IMR-90 (cell line): Measurements from ENCODE around the gene SFT2D3. TPM values are rescaled to one million over a fixed set of nuclear protein-coding genes. Genes with fewer than 3 reads are reported as not detected.

ENCODE experiments used
- ATAC-seq: fragments of 200-7000 bp; cut with Tn5 transposase; 2 replicates; pipeline ENCODE4 v1.9.1; 2020; ENCODE audit warnings: low read depth, mild to moderate bottlenecking, moderate library complexity
- BruUV-seq: library from RNA; stranded (reverse); fragments of 400-500 nt; replicated peaks from 2 replicates; lab custom pipeline; 2021; lab: Mats Ljungman, UMichigan
- CTCF ChIA-PET: fragments of 300-600 bp; formaldehyde crosslinking; extraction: SDS; loops from one replicate; lab custom pipeline; 2021; ENCODE audit warnings: antibody characterized with exemption; lab: Yijun Ruan, JAX
- POLR2A ChIA-PET: fragments of 300-600 bp; sonication (Branson Sonifier 250); formaldehyde crosslinking; loops from one replicate; lab custom pipeline; 2022; ENCODE audit warnings: antibody characterized with exemption; ENCODE audit not compliant: unreplicated experiment; lab: Charles Lee
- DNase-seq: peaks from one replicate; pipeline ENCODE4 v3.0.0; 2013
- H2AFZ ChIP-seq: replicated peaks from 2 replicates; pipeline ENCODE3; 2013; ENCODE audit warnings: low read length, mild to moderate bottlenecking; ENCODE audit not compliant: poor library complexity
- H2AK5ac ChIP-seq: 2 replicates; pipeline ENCODE4 v1.6.1; 2013; ENCODE audit warnings: low read depth, low read length, inconsistent platforms
- H2AK9ac ChIP-seq: replicated peaks from 2 replicates; pipeline ENCODE3; 2013; ENCODE audit warnings: mild to moderate bottlenecking, low read depth, low read length, moderate library complexity; ENCODE audit not compliant: poor library complexity
- H2BK120ac ChIP-seq: 2 replicates; pipeline ENCODE4 v1.6.1; 2013; ENCODE audit warnings: low read depth, low read length, inconsistent platforms
- H2BK15ac ChIP-seq: 3 replicates; pipeline ENCODE4 v1.6.1; 2013; ENCODE audit warnings: low read depth, low read length, inconsistent platforms
- H2BK20ac ChIP-seq: 2 replicates; pipeline ENCODE4 v1.6.1; 2013; ENCODE audit warnings: low read depth, mild to moderate bottlenecking, inconsistent platforms, low read length, moderate library complexity
- H2BK5ac ChIP-seq: 2 replicates; pipeline ENCODE4 v1.6.1; 2013; ENCODE audit warnings: mild to moderate bottlenecking, low read depth, low read length, inconsistent platforms; ENCODE audit not compliant: poor library complexity, severe bottlenecking
- H3K14ac ChIP-seq: replicated peaks from 2 replicates; pipeline ENCODE4 v1.6.1; 2013; ENCODE audit warnings: low read depth, low read length, inconsistent platforms
- H3K18ac ChIP-seq: 2 replicates; pipeline ENCODE4 v1.6.1; 2013; ENCODE audit warnings: low read depth, low read length, control low read depth
- H3K23ac ChIP-seq: 2 replicates; pipeline ENCODE4 v1.6.1; 2013; ENCODE audit warnings: low read depth, low read length, inconsistent platforms
- H3K27ac ChIP-seq: 2 replicates; pipeline ENCODE4 v1.5.1; 2013; ENCODE audit warnings: mild to moderate bottlenecking, control low read depth, low read length; ENCODE audit not compliant: insufficient read depth
- H3K27me3 ChIP-seq: 2 replicates; pipeline ENCODE4 v1.6.1; 2013; ENCODE audit warnings: low read length; ENCODE audit not compliant: control insufficient read depth, insufficient read depth
- H3K36me3 ChIP-seq: 2 replicates; pipeline ENCODE4 v1.6.1; 2013; ENCODE audit warnings: low read length, mixed read lengths; ENCODE audit not compliant: control insufficient read depth, insufficient read depth
- H3K4ac ChIP-seq: 2 replicates; pipeline ENCODE4 v1.6.1; 2013; ENCODE audit warnings: low read depth, low read length, inconsistent platforms
- H3K4me1 ChIP-seq: 2 replicates; pipeline ENCODE4 v1.6.1; 2013; ENCODE audit warnings: low read length, mixed read lengths; ENCODE audit not compliant: control insufficient read depth, insufficient read depth
- H3K4me2 ChIP-seq: 2 replicates; pipeline ENCODE4 v1.6.1; 2013; ENCODE audit warnings: low read depth, mild to moderate bottlenecking, control low read depth, low read length, moderate library complexity
- H3K4me3 ChIP-seq: 2 replicates; pipeline ENCODE4 v1.5.1; 2013; ENCODE audit warnings: low read depth, mild to moderate bottlenecking, control low read depth, low read length, moderate library complexity; ENCODE audit not compliant: insufficient read depth
- H3K56ac ChIP-seq: 2 replicates; pipeline ENCODE4 v1.6.1; 2013; ENCODE audit warnings: low read length, inconsistent platforms; ENCODE audit not compliant: insufficient read depth; ENCODE audit errors: extremely low read depth
- H3K79me1 ChIP-seq, 2 experiments: 2 replicates each; pipeline ENCODE4 v1.6.1; 2013; ENCODE audit warnings: low read length in 2 of 2, inconsistent platforms in 1 of 2, low read depth in 1 of 2
- H3K9ac ChIP-seq: 2 replicates; pipeline ENCODE4 v1.6.1; 2013; ENCODE audit warnings: low read depth, low read length, control low read depth
- H3K9me1 ChIP-seq: 2 replicates; pipeline ENCODE4 v1.6.1; 2013; ENCODE audit warnings: low read length, inconsistent platforms; ENCODE audit not compliant: insufficient read depth
- H3K9me3 ChIP-seq: 2 replicates; pipeline ENCODE4 v1.6.1; 2013; ENCODE audit warnings: low read length; ENCODE audit not compliant: control insufficient read depth, insufficient read depth
- H4K20me1 ChIP-seq: 2 replicates; pipeline ENCODE4 v1.6.1; 2013; ENCODE audit warnings: low read length, inconsistent platforms; ENCODE audit not compliant: insufficient read depth
- H4K5ac ChIP-seq: 2 replicates; pipeline ENCODE4 v1.6.1; 2013; ENCODE audit warnings: mild to moderate bottlenecking, low read depth, low read length, control low read depth
- H4K8ac ChIP-seq, 2 experiments: 2 replicates each; pipeline ENCODE4 v1.6.1; 2013; ENCODE audit warnings: low read depth in 2 of 2, low read length in 2 of 2, control low read depth in 1 of 2, inconsistent platforms in 1 of 2
- H4K91ac ChIP-seq: 2 replicates; pipeline ENCODE4 v1.6.1; 2013; ENCODE audit warnings: low read depth, low read length, inconsistent platforms; ENCODE audit not compliant: insufficient read depth
- BHLHE40 ChIP-seq: fragments of 150-350 bp; IDR thresholded peaks from 2 replicates; pipeline ENCODE4 v1.6.1; 2016; ENCODE audit warnings: mild to moderate bottlenecking, low read depth, low read length
- CEBPB ChIP-seq: IDR thresholded peaks from 2 replicates; pipeline ENCODE4 v1.6.1; 2012; ENCODE audit warnings: low read depth, low read length, improper control_type of control experiment
- CHD1 ChIP-seq: IDR thresholded peaks from 2 replicates; pipeline ENCODE4 v1.6.1; 2012; ENCODE audit warnings: low read depth, low read length, improper control_type of control experiment
- FOS ChIP-seq: fragments of 150-350 bp; IDR thresholded peaks from 2 replicates; pipeline ENCODE4 v1.6.1; 2016; ENCODE audit warnings: low read depth, low read length
- MAFK ChIP-seq: IDR thresholded peaks from 2 replicates; pipeline ENCODE4 v1.6.1; 2012; ENCODE audit warnings: low read depth, low read length, improper control_type of control experiment
- MAZ ChIP-seq: IDR thresholded peaks from 2 replicates; pipeline ENCODE4 v1.6.1; 2012; ENCODE audit warnings: low read depth, mild to moderate bottlenecking, low read length, improper control_type of control experiment, moderate library complexity, borderline replicate concordance
- MXI1 ChIP-seq: IDR thresholded peaks from 2 replicates; pipeline ENCODE4 v1.6.1; 2012; ENCODE audit warnings: low read depth, mild to moderate bottlenecking, low read length, moderate library complexity, borderline replicate concordance
- NFE2L2 ChIP-seq: fragments of 150-350 bp; IDR thresholded peaks from 2 replicates; pipeline ENCODE4 v1.6.1; 2016; ENCODE audit warnings: low read depth, mild to moderate bottlenecking, low read length
- POLR2A ChIP-seq: IDR thresholded peaks from 2 replicates; pipeline ENCODE4 v1.6.1; 2012; ENCODE audit warnings: mild to moderate bottlenecking, low read depth, low read length
- RAD21 ChIP-seq: IDR thresholded peaks from 2 replicates; pipeline ENCODE4 v1.6.1; 2012; ENCODE audit warnings: low read length, improper control_type of control experiment
- RCOR1 ChIP-seq: IDR thresholded peaks from 2 replicates; pipeline ENCODE4 v1.6.1; 2012; ENCODE audit warnings: mild to moderate bottlenecking, low read length, improper control_type of control experiment; ENCODE audit not compliant: insufficient replicate concordance
- RFX5 ChIP-seq: IDR thresholded peaks from 2 replicates; pipeline ENCODE4 v1.8.0; 2012; ENCODE audit warnings: low read depth, mild to moderate bottlenecking, low read length, moderate library complexity
- SMC3 ChIP-seq: fragments of 150-350 bp; IDR thresholded peaks from 2 replicates; pipeline ENCODE4 v1.6.1; 2016; ENCODE audit warnings: low read depth, mild to moderate bottlenecking, antibody characterized with exemption, low read length, moderate library complexity
- WGBS, 2 experiments: methylation state at CpG; one replicate each; pipeline versions ENCODE4 v1.1.5 to v1.1.7; 2013; ENCODE audit warnings: missing lambda C conversion rate in 2 of 2; ENCODE audit not compliant: insufficient read length in 1 of 2; ENCODE audit errors: extremely low coverage in 2 of 2; 5-methylcytosine and 5-hydroxymethylcytosine counted together
- dilution Hi-C: fragments of 300-500 bp; cut with HindIII; formaldehyde crosslinking; loops from one replicate; pipeline ENCODE4 v1.14.3; 2018; ENCODE audit warnings: low sequenced_read_pairs; ENCODE audit not compliant: unreplicated experiment
- in situ Hi-C: fragments of 300-500 bp; cut with MboI; formaldehyde crosslinking; loops from 3 replicates; pipeline ENCODE4 v1.14.3; 2019; ENCODE audit warnings: low sequenced_read_pairs, inconsistent platforms, mixed read lengths
- intact Hi-C: fragments of 100-400 bp; cut with micrococcal nuclease; formaldehyde crosslinking; loops from 2 replicates; pipeline ENCODE4 v1.10.0; 2022
- polyA plus RNA-seq, 3 experiments: library from polyadenylated mRNA; depleted of rRNA; stranded (reverse); fragments of >200 nt; gene quantifications; 2 replicates each; pipeline ENCODE4 v1.2.3, GENCODE V29; 2012; ENCODE audit warnings: low replicate concordance in 1 of 3
- total RNA-seq: library from RNA; depleted of rRNA; stranded (reverse); fragments of >200 nt; gene quantifications from 2 replicates; pipeline ENCODE4 v1.2.3, GENCODE V29; 2012
- TF ChIP-seq, protein P1 (sequence below): fragments of 150-350 bp; IDR thresholded peaks from 2 replicates; pipeline ENCODE4 v1.6.1; 2016; ENCODE audit warnings: low read depth, mild to moderate bottlenecking, low read length, moderate library complexity, borderline replicate concordance
- TF ChIP-seq, protein P2 (sequence below): conservative IDR thresholded peaks from 2 replicates; pipeline ENCODE4 v1.5.1; 2012; ENCODE audit warnings: mild to moderate bottlenecking, low read depth, low read length, improper control_type of control experiment
- TF ChIP-seq, protein P3 (sequence below): fragments of 150-350 bp; IDR thresholded peaks from 2 replicates; pipeline ENCODE4 v1.6.1; 2017; ENCODE audit warnings: mild to moderate bottlenecking, antibody characterized with exemption, low read length, low read depth

SFT2D3 gene
- total and polyA plus RNA-seq, 2 of the 4 experiments (the other 2 are of a cell fraction) = 2.5 to 3.1 TPM

DNA sequence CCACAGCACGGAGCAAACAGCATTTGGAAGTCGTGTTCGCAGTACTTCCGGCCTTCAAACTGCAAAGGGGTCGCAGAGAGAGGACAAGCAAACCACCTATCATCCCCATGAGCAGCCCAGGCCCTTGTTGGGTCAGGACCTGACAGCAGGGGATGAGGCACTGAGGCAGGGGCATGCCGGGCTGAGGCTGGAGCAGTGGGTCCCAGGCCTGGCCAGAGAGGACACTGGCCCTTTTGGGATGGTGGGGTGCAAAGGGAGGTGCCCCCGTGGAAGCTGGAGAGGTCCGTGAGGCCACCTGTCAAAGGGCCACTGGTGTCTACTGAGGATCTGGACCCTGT lies 46.5 kb upstream of the SFT2D3 start:
- Histone ChIP-seq H3K4ac (no peak overlapping the region), H3K36me3 (peaks cover 18% of the 10 kb centered on the region), H3K27me3 (no peaks in the 10 kb centered on the region), H2BK5ac (no peak overlapping the region), H2BK15ac (no peak overlapping the region), H4K20me1 (peaks cover 35% of the 10 kb centered on the region), H3K56ac (no peak overlapping the region), H2BK120ac (no peak overlapping the region), H3K14ac (no peak overlapping the region), H4K5ac (no peak overlapping the region), H4K8ac (no peak overlapping the region), H3K23ac (no peak overlapping the region), H4K91ac (no peak overlapping the region), H3K9me3 (no peaks in the 10 kb centered on the region), H2AK9ac (no peak overlapping the region), H3K4me1 (no peaks in the 10 kb centered on the region), H2AK5ac (no peak overlapping the region), H2BK20ac (no peak overlapping the region), H3K9me1 (0 out of 2 replicates have a peak, but pooled peaks cover 10% of the 10 kb centered on the region), H3K18ac (no peak overlapping the region), H2AFZ (no peak overlapping the region), H3K27ac (no peak overlapping the region), H3K79me1 (peaks cover 6 to 26% of the 10 kb centered on the region in 2 experiments), H3K9ac (no peak overlapping the region), H3K4me2 (no peak overlapping the region), H3K4me3 (no peak overlapping the region)
- POLR2A ChIA-PET = no interaction called here
- in situ Hi-C loops = no loop called here
- BruUV-seq = no TSS peak
- CTCF ChIA-PET = no interaction called here
- TF ChIP-seq MAZ (no peak), MAFK (no peak), MXI1 (no peak), NFE2L2 (no peak), BHLHE40 (no peak), POLR2A (no peak), CEBPB (no peak), FOS (no peak), RAD21 (no peak), RFX5 (no peak), CHD1 (no peak), RCOR1 (no peak), SMC3 (no peak)
- TF ChIP-seq, protein P1, sequence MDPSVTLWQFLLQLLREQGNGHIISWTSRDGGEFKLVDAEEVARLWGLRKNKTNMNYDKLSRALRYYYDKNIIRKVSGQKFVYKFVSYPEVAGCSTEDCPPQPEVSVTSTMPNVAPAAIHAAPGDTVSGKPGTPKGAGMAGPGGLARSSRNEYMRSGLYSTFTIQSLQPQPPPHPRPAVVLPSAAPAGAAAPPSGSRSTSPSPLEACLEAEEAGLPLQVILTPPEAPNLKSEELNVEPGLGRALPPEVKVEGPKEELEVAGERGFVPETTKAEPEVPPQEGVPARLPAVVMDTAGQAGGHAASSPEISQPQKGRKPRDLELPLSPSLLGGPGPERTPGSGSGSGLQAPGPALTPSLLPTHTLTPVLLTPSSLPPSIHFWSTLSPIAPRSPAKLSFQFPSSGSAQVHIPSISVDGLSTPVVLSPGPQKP = no peak
- TF ChIP-seq, protein P2, sequence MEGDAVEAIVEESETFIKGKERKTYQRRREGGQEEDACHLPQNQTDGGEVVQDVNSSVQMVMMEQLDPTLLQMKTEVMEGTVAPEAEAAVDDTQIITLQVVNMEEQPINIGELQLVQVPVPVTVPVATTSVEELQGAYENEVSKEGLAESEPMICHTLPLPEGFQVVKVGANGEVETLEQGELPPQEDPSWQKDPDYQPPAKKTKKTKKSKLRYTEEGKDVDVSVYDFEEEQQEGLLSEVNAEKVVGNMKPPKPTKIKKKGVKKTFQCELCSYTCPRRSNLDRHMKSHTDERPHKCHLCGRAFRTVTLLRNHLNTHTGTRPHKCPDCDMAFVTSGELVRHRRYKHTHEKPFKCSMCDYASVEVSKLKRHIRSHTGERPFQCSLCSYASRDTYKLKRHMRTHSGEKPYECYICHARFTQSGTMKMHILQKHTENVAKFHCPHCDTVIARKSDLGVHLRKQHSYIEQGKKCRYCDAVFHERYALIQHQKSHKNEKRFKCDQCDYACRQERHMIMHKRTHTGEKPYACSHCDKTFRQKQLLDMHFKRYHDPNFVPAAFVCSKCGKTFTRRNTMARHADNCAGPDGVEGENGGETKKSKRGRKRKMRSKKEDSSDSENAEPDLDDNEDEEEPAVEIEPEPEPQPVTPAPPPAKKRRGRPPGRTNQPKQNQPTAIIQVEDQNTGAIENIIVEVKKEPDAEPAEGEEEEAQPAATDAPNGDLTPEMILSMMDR = no peak
- TF ChIP-seq, protein P3, sequence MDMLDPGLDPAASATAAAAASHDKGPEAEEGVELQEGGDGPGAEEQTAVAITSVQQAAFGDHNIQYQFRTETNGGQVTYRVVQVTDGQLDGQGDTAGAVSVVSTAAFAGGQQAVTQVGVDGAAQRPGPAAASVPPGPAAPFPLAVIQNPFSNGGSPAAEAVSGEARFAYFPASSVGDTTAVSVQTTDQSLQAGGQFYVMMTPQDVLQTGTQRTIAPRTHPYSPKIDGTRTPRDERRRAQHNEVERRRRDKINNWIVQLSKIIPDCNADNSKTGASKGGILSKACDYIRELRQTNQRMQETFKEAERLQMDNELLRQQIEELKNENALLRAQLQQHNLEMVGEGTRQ = no peak
- no peak for DNase-seq
- ATAC-seq = no peak
- dilution Hi-C loops = no loop called here
- intact Hi-C loops = no loop called here
- WGBS, 2 experiments = 80% methylated on average over 1 of the region's 8 CpGs; no CpG with 5 or more reads in 1 of the 2 experiments
